ENCODE results near the gene TLE1.
A peak's percentile ranks its signal among the peaks of the same experiment; 100 is the strongest.

TLE1 gene

GRCh38 chr9:81585191-81585763 lies 104.1 kb downstream of the TLE1 start:
- no peak overlapping the region for H3K27ac ChIP-seq
- no peak overlapping the region for H3K4me3 ChIP-seq
- TF ChIP-seq, protein P1, sequence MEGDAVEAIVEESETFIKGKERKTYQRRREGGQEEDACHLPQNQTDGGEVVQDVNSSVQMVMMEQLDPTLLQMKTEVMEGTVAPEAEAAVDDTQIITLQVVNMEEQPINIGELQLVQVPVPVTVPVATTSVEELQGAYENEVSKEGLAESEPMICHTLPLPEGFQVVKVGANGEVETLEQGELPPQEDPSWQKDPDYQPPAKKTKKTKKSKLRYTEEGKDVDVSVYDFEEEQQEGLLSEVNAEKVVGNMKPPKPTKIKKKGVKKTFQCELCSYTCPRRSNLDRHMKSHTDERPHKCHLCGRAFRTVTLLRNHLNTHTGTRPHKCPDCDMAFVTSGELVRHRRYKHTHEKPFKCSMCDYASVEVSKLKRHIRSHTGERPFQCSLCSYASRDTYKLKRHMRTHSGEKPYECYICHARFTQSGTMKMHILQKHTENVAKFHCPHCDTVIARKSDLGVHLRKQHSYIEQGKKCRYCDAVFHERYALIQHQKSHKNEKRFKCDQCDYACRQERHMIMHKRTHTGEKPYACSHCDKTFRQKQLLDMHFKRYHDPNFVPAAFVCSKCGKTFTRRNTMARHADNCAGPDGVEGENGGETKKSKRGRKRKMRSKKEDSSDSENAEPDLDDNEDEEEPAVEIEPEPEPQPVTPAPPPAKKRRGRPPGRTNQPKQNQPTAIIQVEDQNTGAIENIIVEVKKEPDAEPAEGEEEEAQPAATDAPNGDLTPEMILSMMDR (IDR thresholded peaks at IDR 0.05): no peak
- DNase-seq (ENCODE audit: low spot score): no peak

- Histone ChIP-seq H3K4me3 (no peak overlapping the region), H3K27ac (no peak overlapping the region)
- no peak for DNase-seq (ENCODE audit: low spot score)
- TF ChIP-seq, protein P1 (IDR thresholded peaks at IDR 0.05): no peak
Measured at GRCh38 chr9:81584099-81584498, 105.2 kb downstream of the TLE1 start.

DNA sequence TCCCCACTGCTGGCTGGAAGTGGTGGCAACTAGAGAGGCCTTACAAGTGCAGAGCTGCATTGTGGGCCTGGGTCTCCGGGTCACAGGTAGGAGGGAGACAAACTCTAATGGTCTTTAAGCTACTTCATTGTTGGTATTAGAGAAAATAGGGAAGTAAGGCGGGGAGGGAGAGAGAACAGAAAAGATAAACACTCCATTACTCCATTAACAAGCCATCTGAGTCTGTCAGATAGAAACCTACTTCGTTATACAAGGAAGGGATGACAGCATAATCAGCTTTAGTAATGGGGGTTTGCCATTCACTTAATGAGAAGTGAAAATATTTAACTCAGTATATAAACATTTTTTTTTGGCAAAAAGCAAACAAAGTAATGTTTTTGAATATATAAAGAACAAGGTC lies 107.4 kb downstream of the TLE1 start:
- Histone ChIP-seq H3K4me3 (no peak overlapping the region), H3K27ac (peak overlapping the region; percentile 4 to 68)
- TF ChIP-seq, protein P1 (IDR thresholded peaks at IDR 0.05): no peak
- DNase-seq (ENCODE audit: low spot score): no peak

DNA sequence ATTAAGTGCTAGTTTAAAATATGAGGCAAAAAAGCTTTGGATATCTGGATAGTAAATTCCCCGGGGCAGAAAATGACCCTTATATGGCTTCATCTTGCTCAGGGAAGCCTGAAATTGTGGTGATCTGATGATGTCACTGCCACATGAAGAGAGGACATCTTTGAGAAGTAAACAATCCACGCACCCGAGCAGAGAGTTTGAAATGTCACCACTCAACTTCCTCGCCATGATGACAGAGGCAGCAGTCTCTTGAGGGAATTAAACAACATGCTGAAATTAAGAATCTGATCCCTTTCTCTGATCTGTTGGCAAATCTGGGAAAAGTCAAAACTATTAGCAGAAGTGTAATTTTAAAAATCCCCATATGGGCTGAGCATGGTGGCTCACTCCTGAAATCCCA lies 110.0 kb downstream of the TLE1 start:
- TF ChIP-seq, protein P1 (IDR thresholded peaks at IDR 0.05): no peak
- Histone ChIP-seq H3K27ac (no peak overlapping the region), H3K4me3 (no peak overlapping the region)
- DNase-seq (ENCODE audit: low spot score): no peak

GRCh38 chr9:81578606-81579005 lies 110.7 kb downstream of the TLE1 start:
- Histone ChIP-seq H3K27ac (no peak overlapping the region), H3K4me3 (no peak overlapping the region)
- no peak for DNase-seq (ENCODE audit: low spot score)
- TF ChIP-seq, protein P1 (IDR thresholded peaks at IDR 0.05): no peak

GRCh38 chr9:81575956-81576355 lies 113.4 kb downstream of the TLE1 start:
- TF ChIP-seq, protein P1 (IDR thresholded peaks at IDR 0.05): no peak
- H3K27ac ChIP-seq: no peak overlapping the region
- DNase-seq (ENCODE audit: low spot score): no peak
- H3K4me3 ChIP-seq: no peak overlapping the region

DNA sequence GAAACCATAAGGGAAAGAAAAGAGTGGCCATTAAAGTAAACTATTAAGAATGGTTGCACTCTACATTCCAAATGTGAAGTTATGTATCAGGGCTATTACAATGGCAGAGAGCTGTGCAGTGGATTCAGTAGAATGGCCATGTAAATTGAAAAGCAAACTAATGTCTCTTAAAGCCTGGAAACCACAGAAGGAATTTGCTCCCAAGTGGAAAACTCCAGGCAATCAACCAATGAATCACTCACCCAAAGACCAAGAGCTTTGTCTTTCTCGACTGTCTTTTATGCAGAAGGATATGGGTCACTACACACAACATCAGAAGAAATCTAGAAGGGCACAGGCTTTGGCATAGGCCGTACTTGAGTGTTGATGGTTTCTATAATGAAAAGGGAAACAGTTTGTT lies 114.9 kb downstream of the TLE1 start:
- TF ChIP-seq, protein P1 (IDR thresholded peaks at IDR 0.05): no peak
- Histone ChIP-seq H3K27ac (no peak overlapping the region), H3K4me3 (no peak overlapping the region)
- no peak for DNase-seq (ENCODE audit: low spot score)

Measured in coronary artery (tissue), 2 donors.